ENCODE data around the gene ABCC6. TPM values are rescaled to one million over a fixed set of nuclear protein-coding genes. Genes with fewer than 3 reads are reported as not detected.

Gene ABCC6
- total and polyA plus RNA-seq, 2 of the 13 experiments (the other 11 are each of a cell fraction or from before 2014, with no cell fraction given) = 82.4 to 105 TPM

DNA sequence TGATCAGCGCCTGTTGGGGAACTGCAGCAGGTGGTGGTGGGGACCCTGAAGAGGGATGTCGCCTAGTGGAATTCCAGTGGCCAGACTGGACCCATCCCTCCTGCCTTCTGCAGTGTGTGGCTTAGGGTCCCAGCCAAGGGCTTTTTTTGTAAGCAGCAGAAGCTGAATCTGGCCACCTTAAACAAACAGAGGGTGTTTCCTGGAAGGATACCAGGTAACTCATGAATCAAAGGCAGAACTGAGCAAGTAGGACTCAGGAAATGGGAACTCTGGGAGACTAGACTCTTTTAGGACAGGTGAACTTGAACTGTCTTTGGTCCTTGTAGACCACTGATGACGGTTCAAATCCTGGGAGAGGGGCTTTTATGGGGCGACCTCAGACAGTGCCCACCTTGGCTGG, 124.0 kb downstream of the ABCC6 start (continued):
- TF ChIP-seq, protein P1, sequence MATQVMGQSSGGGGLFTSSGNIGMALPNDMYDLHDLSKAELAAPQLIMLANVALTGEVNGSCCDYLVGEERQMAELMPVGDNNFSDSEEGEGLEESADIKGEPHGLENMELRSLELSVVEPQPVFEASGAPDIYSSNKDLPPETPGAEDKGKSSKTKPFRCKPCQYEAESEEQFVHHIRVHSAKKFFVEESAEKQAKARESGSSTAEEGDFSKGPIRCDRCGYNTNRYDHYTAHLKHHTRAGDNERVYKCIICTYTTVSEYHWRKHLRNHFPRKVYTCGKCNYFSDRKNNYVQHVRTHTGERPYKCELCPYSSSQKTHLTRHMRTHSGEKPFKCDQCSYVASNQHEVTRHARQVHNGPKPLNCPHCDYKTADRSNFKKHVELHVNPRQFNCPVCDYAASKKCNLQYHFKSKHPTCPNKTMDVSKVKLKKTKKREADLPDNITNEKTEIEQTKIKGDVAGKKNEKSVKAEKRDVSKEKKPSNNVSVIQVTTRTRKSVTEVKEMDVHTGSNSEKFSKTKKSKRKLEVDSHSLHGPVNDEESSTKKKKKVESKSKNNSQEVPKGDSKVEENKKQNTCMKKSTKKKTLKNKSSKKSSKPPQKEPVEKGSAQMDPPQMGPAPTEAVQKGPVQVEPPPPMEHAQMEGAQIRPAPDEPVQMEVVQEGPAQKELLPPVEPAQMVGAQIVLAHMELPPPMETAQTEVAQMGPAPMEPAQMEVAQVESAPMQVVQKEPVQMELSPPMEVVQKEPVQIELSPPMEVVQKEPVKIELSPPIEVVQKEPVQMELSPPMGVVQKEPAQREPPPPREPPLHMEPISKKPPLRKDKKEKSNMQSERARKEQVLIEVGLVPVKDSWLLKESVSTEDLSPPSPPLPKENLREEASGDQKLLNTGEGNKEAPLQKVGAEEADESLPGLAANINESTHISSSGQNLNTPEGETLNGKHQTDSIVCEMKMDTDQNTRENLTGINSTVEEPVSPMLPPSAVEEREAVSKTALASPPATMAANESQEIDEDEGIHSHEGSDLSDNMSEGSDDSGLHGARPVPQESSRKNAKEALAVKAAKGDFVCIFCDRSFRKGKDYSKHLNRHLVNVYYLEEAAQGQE (IDR thresholded peaks at IDR 0.05; ENCODE audit: borderline replicate concordance in 1 of 2, low read depth in 1 of 2, low read length in 2 of 2) = no peak
- TF ChIP-seq, protein P2, sequence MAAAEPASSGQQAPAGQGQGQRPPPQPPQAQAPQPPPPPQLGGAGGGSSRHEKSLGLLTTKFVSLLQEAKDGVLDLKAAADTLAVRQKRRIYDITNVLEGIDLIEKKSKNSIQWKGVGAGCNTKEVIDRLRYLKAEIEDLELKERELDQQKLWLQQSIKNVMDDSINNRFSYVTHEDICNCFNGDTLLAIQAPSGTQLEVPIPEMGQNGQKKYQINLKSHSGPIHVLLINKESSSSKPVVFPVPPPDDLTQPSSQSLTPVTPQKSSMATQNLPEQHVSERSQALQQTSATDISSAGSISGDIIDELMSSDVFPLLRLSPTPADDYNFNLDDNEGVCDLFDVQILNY (CRISPR knock-in tag; conservative IDR thresholded peaks at IDR 0.05) = no peak
- no peak for TF ChIP-seq PAF1 (CRISPR knock-in tag; IDR thresholded peaks at IDR 0.05)
- TF ChIP-seq BHLHE40 (IDR thresholded peaks at IDR 0.05; ENCODE audit: low read length) = no peak
- TF ChIP-seq CENPX (CRISPR knock-in tag; IDR thresholded peaks at IDR 0.05) = no peak

Other genes with a start within 250 kb of the ABCC6 start
- gene NOMO3, start 9.0 kb upstream of the ABCC6 start, total RNA-seq (2016; rRNA removed; fragmentation: Illumina TruSeq; extraction: Trizol) = 17.2 and 44.0 TPM in 2 replicates
- gene NOMO3, start 9.0 kb upstream of the ABCC6 start, polyA plus RNA-seq (2011; rRNA removed) = 80.8 and 85.8 TPM in 2 replicates
- 4.8 and 11.0 TPM in 2 replicates for gene NPIPA7, start 155.6 kb upstream of the ABCC6 start, total RNA-seq (2016; rRNA removed; fragmentation: Illumina TruSeq; extraction: Trizol)
- gene NPIPA7, start 155.6 kb upstream of the ABCC6 start, polyA plus RNA-seq (2011; rRNA removed) = 65.3 and 97.4 TPM in 2 replicates

All from HepG2 (cell line).